Activated T-helper 1 cell treated with anti-CD3 and anti-CD28 coated beads, Interleukin-12 subunit alpha, Interleukin-12 subunit beta, Interleukin-2, Interleukin-4 antibody, amounts not matched to agents 30 ng/mL and 10 ng/mL and 1 ng/mL, durations not matched to agents 14 hours and 24 hours and 36 hours (primary cell): Measurements from ENCODE around the gene EXOC6B. TPM values are rescaled to one million over a fixed set of nuclear protein-coding genes. Genes with fewer than 3 reads are reported as not detected.

Source experiments
- total RNA-seq: library from RNA; stranded (reverse); gene quantifications from 2 replicates; pipeline ENCODE4 v1.2.3, GENCODE V29; 2022

EXOC6B gene
- total RNA-seq, 1 donor from 2014 or later = 7.7 TPM

Other genes with a start within 250 kb of the EXOC6B start
- gene SPR, start 61.4 kb upstream of the EXOC6B start, total RNA-seq = 10.9 and 11.2 TPM in 2 replicates
- gene EMX1, start 91.5 kb upstream of the EXOC6B start, total RNA-seq = not detected in 2 replicates
- 9.5 and 12.0 TPM in 2 replicates for gene SFXN5, start 245.7 kb upstream of the EXOC6B start, total RNA-seq